Gastroesophageal sphincter (tissue), 3 donors: Measurements from ENCODE around the gene FOXK1.

Experiments
- POLR2A ChIP-seq, 2 donors: fragments of 450-650 bp; IDR thresholded peaks; one replicate each; pipeline ENCODE4 v1.6.1; 2017; ENCODE audit warnings: antibody characterized with exemption in 2 of 2, mild to moderate bottlenecking in 2 of 2, moderate library complexity in 1 of 2
- TF ChIP-seq, protein P1 (sequence below), 4 experiments: fragments of 200-600 bp in 2 of 4; fragments of 450-650 bp in 2 of 4; sonication (generic) in 1 of 4; IDR thresholded peaks; one replicate each; pipeline ENCODE4 v1.5.1; 2017 to 2019; ENCODE audit warnings: antibody characterized with exemption in 4 of 4, mild to moderate bottlenecking in 2 of 4, moderate library complexity in 2 of 4

DNA sequence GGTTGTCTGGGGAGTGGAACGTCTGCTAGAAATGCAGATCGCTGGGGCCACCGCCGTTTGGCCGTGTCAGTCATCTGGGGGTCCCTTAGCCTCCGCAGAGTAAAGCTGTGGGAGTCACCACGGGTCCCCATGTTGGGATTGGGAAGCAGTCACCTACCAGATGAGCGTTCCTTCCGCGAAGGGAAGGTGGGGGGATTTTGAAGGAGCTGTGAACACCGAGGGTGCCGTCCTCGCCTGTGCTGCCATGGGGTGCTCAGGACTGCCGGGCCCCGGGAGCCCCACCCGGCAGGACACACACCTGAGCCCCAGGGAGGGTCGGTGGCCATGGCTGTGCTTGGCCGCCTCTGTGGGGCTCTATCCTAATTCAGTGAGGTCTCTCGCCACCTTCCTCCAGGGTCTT lies 47.2 kb downstream of the FOXK1 start:
- TF ChIP-seq, protein P1, sequence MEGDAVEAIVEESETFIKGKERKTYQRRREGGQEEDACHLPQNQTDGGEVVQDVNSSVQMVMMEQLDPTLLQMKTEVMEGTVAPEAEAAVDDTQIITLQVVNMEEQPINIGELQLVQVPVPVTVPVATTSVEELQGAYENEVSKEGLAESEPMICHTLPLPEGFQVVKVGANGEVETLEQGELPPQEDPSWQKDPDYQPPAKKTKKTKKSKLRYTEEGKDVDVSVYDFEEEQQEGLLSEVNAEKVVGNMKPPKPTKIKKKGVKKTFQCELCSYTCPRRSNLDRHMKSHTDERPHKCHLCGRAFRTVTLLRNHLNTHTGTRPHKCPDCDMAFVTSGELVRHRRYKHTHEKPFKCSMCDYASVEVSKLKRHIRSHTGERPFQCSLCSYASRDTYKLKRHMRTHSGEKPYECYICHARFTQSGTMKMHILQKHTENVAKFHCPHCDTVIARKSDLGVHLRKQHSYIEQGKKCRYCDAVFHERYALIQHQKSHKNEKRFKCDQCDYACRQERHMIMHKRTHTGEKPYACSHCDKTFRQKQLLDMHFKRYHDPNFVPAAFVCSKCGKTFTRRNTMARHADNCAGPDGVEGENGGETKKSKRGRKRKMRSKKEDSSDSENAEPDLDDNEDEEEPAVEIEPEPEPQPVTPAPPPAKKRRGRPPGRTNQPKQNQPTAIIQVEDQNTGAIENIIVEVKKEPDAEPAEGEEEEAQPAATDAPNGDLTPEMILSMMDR (IDR thresholded peaks at IDR 0.05) = no peak
- no peak for TF ChIP-seq POLR2A (IDR thresholded peaks at IDR 0.05)
